Measurements from ENCODE around the gene HNF1A. TPM values are rescaled to one million over a fixed set of nuclear protein-coding genes. Genes with fewer than 3 reads are reported as not detected.

The HNF1A gene
- total RNA-seq, 1 experiment from 2014 or later = not detected

GRCh38 chr12:121030576-121031212 lies 52.4 kb downstream of the HNF1A start (continued):
- TF ChIP-seq REST (IDR thresholded peaks at IDR 0.05; ENCODE audit: low read depth) = no peak
- TF ChIP-seq ZBTB33 (IDR thresholded peaks at IDR 0.05; ENCODE audit: extremely low read depth, insufficient replicate concordance, low read length) = no peak
- TF ChIP-seq ATF3 (IDR thresholded peaks at IDR 0.05) = no peak
- TF ChIP-seq JUND (IDR thresholded peaks at IDR 0.05) = no peak
- no peak for TF ChIP-seq SP1 (IDR thresholded peaks at IDR 0.05; ENCODE audit: low read depth)
- TF ChIP-seq MAX (IDR thresholded peaks at IDR 0.05) = no peak
- TF ChIP-seq EZH2phosphoT487 (IDR thresholded peaks at IDR 0.05; ENCODE audit: borderline replicate concordance) = no peak
- no peak for TF ChIP-seq SIN3A (IDR thresholded peaks at IDR 0.05; ENCODE audit: low read depth)
- no peak for TF ChIP-seq POLR2AphosphoS5 (IDR thresholded peaks at IDR 0.05; ENCODE audit: low read depth, low read length)
- TF ChIP-seq EZH2 (IDR thresholded peaks at IDR 0.05) = no peak
- no peak for TF ChIP-seq SRF (IDR thresholded peaks at IDR 0.05; ENCODE audit: low read depth)
